SKM-1 (cell line): ENCODE measurements around the gene PKM.

Experiments
- DNase-seq: peaks from one replicate; lab custom pipeline; 2025; ENCODE audit not compliant: unreplicated experiment; lab: John Stamatoyannopoulos, UW

Gene PKM

DNA sequence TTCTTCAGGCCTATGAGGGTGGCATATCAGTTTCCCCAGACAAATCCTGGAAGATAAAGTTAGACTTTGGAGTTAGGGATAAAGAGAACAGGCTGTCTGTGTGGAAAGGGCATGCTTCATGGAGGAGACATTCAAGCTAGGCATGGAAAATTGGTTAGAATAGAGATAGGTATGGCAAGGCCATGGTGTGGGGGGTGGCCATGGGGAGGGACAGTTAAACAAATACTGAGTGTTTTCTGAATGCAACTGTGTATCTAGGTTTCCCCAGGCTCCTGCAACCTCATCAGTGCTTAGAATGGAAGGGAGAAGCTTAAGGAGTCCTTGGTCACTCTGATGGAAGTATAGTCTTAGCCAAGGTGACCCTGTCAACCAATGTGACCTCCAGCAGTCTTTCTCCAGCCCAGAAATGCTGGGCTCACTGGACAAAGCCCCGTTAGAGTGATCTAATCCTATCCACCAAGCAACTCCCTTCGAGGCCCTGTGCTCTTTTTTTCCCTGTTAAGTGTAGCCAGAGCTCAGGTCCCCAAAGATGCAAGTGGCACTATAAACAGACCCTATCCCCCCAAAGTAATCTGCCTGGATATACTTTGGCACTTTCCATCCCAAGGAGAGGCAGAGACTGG, 5.5 kb upstream of the PKM start:
- DNase-seq = no peak

DNA sequence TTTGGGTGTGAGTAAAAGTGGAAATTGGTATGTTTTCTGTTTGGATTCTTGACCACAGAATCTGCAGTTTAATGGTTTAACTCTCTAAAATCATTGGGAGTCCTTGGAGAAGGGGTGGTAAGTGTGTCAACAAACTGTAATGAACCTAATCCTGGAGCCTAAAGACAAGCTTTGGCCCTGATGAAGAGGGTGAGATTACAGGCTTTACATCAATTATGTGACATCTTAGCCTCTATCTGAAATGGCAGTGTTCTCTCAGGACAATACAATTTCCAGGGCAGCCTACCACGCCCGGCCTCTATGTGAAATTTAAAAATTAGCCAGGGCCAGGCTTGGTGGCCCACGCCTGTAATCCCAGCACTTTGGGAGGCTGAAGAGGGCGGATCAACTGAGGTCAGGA, 4.3 kb upstream of the PKM start:
- no peak for DNase-seq

DNA sequence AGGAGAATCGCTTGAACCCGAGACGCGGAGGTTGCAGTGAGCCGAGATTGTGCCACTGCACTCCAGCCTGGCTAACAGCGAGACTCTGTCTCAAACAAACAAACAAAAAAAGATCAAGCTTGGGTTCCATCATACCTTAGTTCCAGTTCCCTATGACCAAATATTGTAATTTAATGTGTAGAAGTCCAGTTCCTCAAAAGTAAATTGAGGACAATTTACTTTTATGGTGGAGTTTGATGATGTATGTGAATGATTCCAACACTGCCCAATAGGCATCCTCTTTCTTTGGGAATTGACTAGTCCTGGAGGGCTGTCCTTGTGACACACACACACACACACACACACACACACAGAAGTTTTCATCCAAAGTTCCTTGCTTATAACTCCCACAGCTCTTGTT, 2.8 kb upstream of the PKM start:
- DNase-seq = no peak

DNA sequence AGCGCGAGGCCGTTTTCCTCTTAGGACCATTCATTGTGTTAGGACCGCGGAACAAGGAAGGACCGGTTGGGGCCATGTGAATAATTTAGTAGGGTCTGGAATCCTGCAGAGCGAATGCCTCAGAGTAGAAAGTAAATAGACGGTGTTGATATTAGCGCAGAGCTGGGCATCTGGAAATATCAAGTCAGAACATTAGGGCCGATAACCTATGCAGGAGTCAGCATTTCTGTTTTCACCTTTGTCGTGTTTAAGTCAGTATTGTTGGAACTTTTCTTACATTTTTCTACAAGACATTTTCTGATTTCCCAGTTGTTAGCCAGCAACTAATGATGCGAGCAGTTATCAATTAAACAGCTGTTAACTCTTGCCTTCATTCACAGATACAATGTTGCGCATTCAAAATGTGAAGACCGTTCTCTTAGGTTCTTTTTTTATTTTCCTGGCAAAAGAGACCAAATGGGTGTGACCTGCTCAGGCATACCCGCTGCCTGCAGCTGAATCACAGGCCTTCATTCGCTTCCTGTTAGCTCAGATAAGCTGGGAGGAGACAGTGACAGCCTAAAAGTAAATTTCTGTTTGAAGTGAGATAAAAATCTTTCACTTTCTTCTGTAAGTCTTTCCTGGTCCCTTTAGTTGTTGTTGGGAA, 966 bp upstream of the PKM start:
- no peak for DNase-seq

DNA sequence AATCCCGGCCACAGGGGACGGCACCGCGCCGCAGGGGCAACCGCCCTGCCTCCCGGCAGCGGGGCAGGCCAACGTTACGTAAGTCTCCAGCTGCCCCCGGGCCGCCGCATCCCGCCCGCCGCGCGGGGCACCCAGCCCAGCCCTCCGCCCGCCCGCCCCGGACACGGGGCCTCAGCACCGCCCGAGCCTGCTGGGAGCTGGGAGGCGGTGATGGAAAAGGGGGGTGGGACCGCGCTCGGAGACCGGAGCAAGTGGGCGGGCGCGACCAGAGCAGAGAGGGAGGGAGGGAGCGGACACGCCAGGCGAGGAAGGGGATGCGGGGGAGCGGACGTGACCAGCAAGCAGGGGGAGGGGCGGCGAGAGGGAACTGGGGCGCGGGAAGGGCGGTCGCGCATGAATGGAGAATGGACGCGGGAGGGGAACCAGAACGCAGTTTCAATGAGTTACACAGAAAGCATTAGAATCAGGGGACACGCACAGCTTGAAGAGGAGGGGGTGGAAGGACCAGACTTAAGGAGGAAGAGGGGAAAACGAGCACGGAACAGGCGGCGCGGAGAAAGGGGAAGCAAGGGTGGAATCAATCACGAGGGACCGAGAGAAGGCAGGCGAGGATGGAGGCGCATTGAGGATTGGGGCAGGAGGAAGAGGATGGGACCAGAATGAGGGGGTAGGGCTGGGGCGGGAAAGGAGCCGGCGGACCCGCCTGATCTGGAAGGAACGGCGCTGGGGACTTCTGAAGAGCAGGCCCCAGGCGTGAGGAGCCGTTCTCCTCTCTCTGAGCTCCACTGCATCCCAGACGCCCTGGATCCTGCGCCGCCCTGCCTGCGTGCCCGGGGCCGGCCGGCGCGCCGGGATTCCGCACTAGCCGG, 559 bp downstream of the PKM start:
- peak; percentile 59 for DNase-seq

DNA sequence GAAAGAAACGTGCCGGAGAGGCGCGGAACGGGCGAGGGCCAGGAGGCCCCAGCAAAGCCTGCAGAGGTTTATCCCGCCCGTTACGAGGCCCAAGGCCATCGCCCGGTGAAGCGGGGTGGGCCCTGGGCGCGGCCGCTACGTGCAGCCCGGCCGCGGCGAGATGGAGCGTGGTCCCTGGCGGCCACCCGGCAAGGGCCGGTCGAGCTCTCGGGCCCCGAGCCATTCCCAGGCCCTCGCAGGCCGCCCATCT, 1.1 kb downstream of the PKM start:
- DNase-seq = no peak

DNA sequence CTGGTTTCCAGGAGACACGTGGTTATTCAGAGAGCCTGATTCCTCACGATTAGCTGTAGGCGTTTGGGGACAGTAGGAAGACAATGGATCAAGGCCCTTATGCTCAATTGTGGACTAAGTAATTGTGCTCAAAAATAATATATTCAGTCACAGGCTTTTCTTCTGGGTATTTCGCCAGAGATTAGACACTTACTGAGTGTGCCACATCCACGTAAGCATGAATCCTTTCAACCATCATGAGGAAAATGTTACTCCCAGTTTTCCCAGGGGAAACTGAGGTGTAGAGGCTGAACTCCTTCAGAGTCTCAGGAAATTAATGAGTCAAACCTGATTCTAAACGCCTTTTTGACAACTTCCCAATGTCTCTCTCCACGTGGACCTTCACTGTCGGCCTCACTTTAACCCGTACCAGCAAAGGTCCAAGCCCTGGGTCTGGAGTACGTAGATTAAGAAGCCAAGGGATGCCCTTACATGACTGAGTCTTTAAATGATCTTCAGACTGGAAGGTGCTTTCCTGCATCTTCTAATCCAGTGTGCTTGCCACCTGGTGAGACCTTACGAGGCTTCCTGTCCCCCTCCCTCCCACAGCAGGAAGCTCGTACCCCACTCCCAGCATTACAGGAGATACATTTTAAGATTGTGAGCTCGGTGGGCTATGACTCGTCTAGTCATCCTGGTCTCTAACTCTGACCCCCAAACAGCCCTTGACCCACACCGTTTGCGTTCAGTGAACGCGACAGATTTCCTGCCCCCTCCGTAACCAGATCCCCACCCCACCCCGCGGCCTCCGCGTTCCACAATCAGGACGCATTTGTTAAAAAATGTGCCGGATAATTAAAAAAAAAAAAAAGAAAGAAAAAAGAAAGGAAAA, 1.7 kb downstream of the PKM start:
- DNase-seq = no peak

DNA sequence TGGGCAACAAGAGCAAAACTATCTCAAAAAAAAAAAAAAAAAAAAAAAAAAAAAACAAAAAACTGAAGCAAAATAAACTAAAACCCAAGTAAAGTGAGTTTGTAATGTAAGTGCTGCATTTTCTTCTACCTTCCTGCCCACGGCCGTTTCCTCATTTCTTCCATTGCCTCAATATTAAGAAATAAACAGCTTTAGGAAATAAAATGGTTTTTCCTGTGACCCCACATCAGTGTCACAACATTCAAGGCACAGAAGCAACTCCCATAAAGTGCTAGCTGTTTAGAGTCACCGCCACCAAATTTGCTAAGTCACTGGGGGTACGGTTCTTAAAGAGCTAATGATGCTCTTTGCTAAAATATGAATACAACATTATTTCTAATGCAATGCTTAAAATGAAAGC, 3.3 kb downstream of the PKM start:
- peak; percentile 39 for DNase-seq

DNA sequence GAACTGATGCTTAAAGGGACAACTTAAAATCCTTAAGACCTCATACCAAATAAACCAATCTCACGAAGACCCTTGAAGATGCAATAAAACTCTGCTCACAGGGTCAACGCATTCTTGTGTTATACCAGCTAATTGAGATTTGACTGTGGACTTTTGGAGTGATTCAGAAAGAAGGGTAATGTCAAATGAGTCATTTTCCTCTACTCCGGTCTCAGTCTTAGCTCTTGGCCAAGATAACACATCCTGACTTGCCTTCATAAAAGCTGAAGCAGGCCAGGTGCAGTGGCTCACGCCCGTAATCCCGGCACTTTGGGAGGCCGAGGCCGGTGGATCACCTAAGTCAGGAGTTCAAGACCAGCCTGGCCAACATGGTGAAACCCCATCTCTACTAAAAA, 3.8 kb downstream of the PKM start:
- DNase-seq = no peak

DNA sequence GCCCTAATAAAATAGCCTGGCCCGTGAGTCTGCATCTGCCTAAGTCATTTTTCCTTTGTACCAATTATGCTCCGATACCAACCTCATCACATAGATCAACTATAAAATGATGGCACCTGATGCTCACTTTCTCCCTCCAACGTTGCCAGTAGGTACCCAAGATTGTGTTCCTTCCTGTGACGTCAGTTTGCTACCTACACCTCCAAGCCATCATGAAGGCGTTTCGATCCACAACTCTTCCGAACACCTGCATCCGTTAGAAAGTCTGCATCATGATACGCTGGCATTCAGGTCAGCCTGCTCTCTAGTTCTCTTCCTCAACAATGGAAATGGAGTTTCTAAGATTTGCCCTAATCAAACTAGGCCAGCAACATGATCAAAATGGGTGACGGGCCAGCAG, 7.7 kb downstream of the PKM start:
- DNase-seq = no peak

DNA sequence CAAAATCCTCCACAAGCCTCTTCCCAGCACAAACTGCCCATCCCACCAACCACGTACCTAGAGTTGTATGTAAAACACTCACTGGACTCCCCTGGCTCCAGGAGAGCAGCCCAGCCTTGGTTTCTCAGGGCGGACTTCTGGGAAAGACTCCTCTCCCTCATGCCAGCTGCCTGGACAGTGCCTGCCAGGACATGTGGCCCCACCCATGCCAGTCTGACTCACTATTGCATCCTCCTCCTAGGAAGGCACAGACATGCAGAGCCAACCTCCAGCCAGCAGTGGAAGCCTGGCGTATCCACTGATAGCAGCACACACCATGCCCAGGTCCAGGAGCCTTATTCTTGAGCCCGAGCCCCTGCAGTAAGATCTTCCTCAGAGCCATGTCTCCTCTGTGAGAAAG, 8.6 kb downstream of the PKM start:
- DNase-seq = no peak

DNA sequence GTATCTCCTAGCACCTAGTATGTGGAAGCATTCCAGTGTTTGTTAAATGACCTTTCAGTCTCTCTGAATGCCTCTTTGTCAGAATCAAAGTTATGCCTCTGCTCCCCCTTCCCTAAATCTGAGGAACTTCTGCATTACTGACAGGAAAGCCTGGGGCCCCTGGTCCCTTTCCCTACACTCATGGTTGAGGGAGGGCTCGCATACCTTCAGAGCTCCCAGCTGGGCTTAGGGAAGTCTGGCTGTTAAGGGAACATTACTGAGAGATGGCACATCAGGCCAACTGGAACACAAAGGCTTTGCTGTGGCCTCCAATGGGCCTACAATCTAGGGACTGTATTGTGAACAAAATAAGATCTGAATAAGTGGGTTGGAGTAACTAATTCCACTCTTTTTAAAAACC, 10.3 kb downstream of the PKM start:
- no peak for DNase-seq

DNA sequence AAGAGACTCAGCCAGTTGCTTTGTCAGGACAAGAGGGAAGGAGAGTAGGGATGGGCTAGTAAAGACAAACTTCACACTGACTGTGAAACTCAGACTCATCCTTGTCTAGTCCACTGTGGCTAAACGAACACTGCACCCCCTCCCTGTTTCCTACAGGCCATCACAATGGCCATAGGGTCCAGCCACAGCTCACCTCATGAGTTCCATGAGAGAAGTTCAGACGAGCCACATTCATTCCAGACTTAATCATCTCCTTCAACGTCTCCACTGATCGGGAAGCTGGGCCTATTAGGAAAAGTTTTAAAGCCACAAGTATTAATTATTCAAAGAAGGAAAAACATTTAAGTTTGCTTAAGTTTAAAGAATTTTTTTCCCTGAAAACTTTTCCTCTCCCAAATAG, 13.8 kb downstream of the PKM start:
- DNase-seq = no peak

DNA sequence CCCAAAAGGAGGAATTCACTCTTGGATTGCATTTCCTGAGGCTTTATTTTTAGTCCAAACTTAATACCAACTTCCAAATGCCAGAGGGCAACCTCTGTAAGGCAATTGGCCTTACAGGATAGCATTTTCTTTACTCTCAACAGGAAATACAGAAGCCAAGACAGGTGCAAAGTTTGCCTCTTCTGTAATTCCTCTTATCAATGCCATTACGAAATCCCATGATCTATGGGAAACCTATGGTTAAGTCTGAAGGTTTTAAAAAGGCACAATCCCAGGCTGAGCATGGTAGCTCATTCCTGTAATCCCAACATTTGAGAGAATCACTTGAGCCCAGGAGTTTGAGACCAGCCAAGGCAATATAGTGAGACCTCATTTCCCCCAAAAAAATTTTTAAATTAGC, 14.9 kb downstream of the PKM start:
- DNase-seq = no peak

DNA sequence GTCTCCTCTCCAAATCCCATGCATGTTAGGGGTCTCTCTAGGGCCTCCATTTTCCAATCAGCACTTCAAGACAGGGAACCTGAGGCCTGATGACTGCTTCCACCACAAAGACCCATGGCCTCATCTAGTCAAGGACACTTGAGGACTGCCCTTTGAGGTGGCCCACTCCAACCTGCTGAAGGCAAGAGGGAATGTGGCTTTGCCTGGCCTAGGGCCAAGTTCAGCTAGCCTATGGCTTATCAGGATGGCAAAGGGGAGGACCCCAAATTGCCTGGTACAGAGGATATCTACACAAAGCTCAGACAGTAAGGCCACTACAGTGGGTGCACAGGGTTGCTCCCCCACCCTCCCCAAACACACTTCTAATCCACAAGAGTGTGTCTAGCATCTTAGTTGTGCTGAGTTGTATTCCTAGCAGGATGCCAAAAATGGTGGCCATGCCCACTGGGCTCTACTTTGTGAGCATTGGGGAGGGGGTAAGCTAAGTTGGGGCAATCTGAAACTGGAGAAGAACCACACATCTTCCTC, 23.4 kb downstream of the PKM start:
- no peak for DNase-seq

DNA sequence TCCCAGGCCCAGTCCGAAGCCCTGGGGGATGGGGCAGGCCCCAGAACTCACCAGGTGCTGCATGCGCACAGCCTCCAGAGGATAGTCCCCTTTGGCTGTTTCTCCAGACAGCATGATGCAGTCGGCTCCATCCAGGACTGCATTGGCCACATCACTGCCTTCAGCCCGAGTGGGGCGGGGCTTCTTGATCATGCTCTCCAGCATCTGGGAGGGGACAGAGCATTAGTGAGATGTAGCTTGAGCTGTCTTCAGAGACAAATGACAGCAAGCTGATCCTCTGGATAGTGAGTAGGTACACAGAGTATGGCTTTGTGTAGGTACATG, 24.4 kb downstream of the PKM start:
- no peak for DNase-seq

DNA sequence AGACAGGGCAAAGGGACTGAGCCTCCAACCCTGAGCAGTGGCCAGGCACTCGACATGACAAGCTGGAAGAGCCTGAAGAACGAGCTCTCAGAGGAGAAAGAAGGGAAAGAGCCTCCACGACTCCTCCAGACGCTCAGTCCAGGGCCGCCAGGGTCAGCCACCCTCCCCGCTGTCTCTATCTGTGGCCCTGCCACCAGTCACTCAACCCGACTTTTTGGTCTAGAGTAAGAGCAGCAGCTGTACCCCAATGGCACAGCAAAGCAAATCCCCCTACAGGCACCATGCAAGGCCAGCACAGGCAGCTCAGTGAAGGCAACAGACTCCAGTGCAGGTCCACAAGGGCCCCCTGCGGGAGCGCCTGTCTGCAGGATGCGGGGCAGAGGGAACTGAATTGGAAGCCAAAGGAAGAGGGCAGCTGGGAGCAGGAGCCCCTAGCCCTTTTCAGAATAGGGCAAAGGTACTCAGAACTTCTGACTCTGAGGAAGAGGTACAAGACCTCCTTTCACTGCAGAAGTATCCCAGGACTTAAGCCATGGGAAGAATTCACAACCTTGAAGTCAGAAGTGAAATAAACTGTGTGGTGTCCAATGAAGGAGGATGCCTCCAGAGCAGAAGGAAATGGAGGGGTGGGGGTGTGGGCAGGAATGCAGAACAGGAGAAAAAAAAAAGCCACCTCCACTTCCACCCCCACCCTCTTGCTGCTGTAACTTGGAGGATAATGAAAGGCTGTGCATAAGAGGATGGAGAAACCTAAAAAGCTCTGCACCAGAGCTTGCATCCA, 24.9 kb downstream of the PKM start:
- no peak for DNase-seq

DNA sequence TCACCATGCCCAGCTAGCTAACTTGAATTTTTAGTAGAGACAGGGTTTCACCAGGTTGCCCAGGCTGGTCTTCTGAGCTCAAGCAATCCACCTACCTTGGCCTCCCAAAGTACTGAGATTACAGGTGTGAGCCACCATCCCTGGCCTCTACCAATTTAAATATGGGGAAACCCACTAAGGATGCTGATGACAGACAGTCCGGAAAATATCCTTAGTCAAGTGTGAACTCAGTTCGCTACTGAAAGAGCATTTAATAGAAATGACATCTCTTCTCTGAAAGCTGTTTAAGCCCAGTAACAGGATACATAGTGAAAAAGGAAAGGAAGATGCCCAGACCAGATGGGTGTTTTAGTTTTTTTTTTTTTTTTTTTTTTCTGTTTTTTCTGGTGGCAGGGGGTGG, 25.7 kb downstream of the PKM start:
- no peak for DNase-seq

DNA sequence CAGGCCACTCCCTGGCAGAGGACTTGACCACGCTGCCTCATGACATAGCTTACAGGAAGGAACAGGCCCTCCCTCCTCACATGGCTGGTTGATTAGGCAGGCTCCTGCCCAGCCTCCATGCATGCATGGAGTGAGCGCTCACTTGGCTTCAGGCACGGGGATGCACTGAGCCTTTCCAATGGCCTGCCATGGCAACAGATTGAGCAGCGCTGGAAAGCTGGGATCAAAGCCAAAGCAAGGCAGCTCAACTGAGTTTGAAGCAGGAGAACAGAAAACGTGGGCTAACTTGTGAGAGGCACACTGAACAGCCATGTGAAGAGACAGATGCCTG, 27.5 kb downstream of the PKM start:
- no peak for DNase-seq

DNA sequence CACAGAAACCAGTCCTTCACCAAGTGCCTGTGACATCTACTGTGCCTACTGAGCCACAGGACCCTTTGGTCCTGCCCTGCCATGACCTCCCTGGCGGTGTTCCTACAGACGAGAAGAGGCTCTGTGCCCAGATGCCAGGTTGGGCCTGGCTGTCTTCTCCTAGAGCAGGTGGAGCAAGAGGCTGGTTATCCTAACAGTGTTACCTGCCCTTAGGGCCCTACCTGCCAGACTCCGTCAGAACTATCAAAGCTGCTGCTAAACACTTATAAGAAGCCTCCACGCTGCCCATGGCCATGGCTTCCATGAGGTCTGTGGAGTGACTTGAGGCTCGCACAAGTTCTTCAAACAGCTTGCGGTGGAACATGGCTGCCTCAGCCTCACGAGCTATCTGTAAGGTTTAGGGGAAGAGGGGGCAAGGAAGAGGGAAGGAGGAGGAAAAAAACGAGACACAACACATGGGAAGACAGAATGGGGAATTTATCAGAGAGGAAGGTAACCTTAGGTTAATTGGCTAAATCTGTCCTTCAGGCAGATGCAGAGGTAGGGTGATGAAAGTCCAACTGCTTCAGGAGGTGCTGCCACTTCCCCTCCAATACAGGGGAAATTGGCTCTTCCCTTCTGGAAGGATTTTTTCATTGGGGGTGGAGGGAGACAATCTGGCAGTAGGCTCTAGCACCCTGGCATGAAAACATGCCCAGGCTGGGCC, 28.0 kb downstream of the PKM start:
- DNase-seq = no peak
